ENCODE data around the gene TMEM14A. TPM values are rescaled to one million over a fixed set of nuclear protein-coding genes. Genes with fewer than 3 reads are reported as not detected.

TMEM14A gene, protein sequence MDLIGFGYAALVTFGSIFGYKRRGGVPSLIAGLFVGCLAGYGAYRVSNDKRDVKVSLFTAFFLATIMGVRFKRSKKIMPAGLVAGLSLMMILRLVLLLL
- 0.86 and 3.8 TPM in 2 replicates for total RNA-seq (2011; cell fraction: chromatin; rRNA removed; ENCODE audit: low replicate concordance)
- total RNA-seq (2011; cell fraction: nucleolus; rRNA removed): 2.8 and 2.9 TPM in 2 replicates
- 3.7 and 5.0 TPM in 2 replicates for total RNA-seq (2011; cell fraction: nucleoplasm; rRNA removed)
- total RNA-seq (2014; rRNA removed) (3.5 and 5.4 TPM in 2 replicates), total RNA-seq (2014; rRNA removed; fragmentation: Illumina TruSeq; extraction: Trizol) (9.5 and 10.2 TPM in 2 replicates), total RNA-seq (2015; rRNA removed; fragmentation: Illumina TruSeq; extraction: Trizol) (8.5 and 10.0 TPM in 2 replicates), total RNA-seq (2021) (7.4 and 8.1 TPM in 2 replicates), polyA plus RNA-seq (2011; rRNA removed) (6.1 and 10.7 TPM in 2 replicates), polyA plus RNA-seq (2014; fragmentation: Illumina TruSeq; extraction: Trizol) (6.1 and 6.9 TPM in 2 replicates), polyA plus RNA-seq (2014; fragmentation: Nextera tagmentation; extraction: Ambion mirVana) (10 to 100 TPM; 32.5 to 43.3 TPM), polyA plus RNA-seq (2014; rRNA removed) (6.2 and 8.0 TPM in 2 replicates), polyA minus RNA-seq (2011; rRNA and poly(A)+ RNA removed) (1.8 and 3.7 TPM in 2 replicates), Bru-seq, nascent RNA (percentile 53 among the genes with signal in this experiment), BruChase-seq, experiment 1, labeled RNA remaining after a 2-hour chase (percentile 52 among the genes with signal in this experiment), BruChase-seq, experiment 2, labeled RNA remaining after a 6-hour chase (percentile 54 among the genes with signal in this experiment)
- polyA plus RNA-seq (2011; cell fraction: cytosol; rRNA removed): 5.5 and 5.7 TPM in 2 replicates
- 1.1 and 2.0 TPM in 2 replicates for polyA plus RNA-seq (2011; cell fraction: nucleus; rRNA removed)
- 8.5 and 11.2 TPM in 2 replicates for polyA plus RNA-seq (2012)
- 1.4 and 3.5 TPM in 2 replicates for polyA minus RNA-seq (2011; cell fraction: cytosol; rRNA and poly(A)+ RNA removed)
- polyA minus RNA-seq (2011; cell fraction: nucleus; rRNA and poly(A)+ RNA removed): 0.67 and 1.1 TPM in 2 replicates
- long read RNA-seq, experiment 1, transcript TMEM14A-201 (5 exons, 992 nt): major isoform, 20 of 26 reads
- long read RNA-seq, experiment 1, partial matches to known transcripts: 4 of 26 reads
- long read RNA-seq, experiment 1, other reads (novel, unspliced or antisense): 2 of 26 reads
- long read RNA-seq, experiment 2, partial matches to known transcripts: 2 of 3 reads
- long read RNA-seq, experiment 2, other reads (novel, unspliced or antisense): 0 of 3 reads
- long read RNA-seq, experiment 3, transcript TMEM14A-201 (5 exons, 992 nt): major isoform, 8 of 10 reads
- long read RNA-seq, experiment 3, partial matches to known transcripts: 0 of 10 reads
- long read RNA-seq, experiment 3, other reads (novel, unspliced or antisense): 2 of 10 reads

DNA sequence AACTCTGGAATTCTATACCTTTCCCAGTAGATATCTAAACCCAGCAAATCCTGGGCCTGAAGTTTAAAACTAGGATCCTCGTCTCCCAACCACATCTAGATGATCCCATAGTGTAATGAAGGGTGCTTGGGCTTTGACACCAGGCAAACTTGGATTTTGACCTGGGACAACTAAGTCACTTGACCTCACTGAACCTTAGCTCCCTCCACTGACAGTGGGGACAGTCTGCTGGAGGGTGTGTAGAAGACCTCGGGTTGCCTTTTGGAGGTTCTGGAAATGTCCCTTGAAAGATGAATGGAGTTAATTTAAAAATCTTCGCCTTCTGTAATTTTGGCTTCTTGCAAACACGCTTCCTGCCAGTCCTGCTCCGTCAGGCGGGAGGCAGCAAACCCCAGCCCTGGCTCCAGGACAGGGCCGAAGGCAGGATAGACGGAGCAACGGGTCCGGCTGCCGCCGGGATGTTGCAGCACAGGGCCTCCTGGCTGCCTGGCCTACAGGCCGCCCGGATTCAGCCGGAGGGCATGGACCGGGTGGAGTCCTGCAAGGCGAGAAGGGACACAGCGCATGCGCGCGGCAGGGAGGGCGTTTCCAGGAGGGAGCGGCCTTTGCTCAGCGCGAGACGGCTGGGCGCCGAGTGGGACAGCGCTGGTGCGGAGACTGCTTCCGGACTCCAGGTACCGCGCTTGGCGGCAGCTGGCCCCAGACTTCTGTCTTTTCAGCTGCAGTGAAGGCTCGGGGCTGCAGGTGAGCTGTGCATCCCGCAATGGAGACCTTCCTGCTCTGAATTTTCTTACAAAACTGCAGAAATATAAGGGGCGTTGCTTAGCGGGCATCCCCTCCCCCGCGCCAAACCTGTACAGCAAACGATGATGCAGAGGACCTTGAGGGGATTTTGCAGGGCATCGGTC is at the start of gene TMEM14A:
Gene TMEM14A, plus strand, starts transcription at position 612 of the 908 bp plus-strand sequence. CDS start 5,990 bp downstream, outside the sequence.
- peak within 1 kb of the TSS; percentile 37 to 90 for H3K9ac ChIP-seq (ENCODE audit: insufficient read depth in 1 of 2, low read depth in 2 of 2, low read length in 2 of 2)
- H2AFZ ChIP-seq (ENCODE audit: low read depth, low read length): peak within 1 kb of the TSS; percentile 97
- peaks cover 14% of the 10 kb centered on the region; the same call in 2 of the 3 replicates for H3K36me3 ChIP-seq (ENCODE audit: control insufficient read depth, insufficient read depth, low read length)
- peak within 1 kb of the TSS; percentile 46 for H3K4me3 ChIP-seq
- peak within 1 kb of the TSS; percentile 74 for H3K4me2 ChIP-seq (ENCODE audit: insufficient read depth, low read length)
- no TSS peak for BruUV-seq (replicated peaks)
- WGBS (ENCODE audit: insufficient coverage, low coverage, missing lambda C conversion rate): 8% methylated on average over 32 of the region's 42 CpGs
- H3K9me3 ChIP-seq (replicated peaks; ENCODE audit: control insufficient read depth, insufficient read depth, low read depth, low read length): no peaks in the 10 kb centered on the region
- DNase-seq (ENCODE audit: extremely low read depth in 1 of 4, low spot score in 3 of 4) (peak; percentile 94 to 96 (median 96)), FAIRE-seq (peak; percentile 90), ATAC-seq (peak; percentile 99)
- intact Hi-C loops (cut with micrococcal nuclease) (no loop called here), in situ Hi-C loops (cut with MboI) (no loop called here)
- H3K27ac ChIP-seq (ENCODE audit: extremely low read depth, low read depth, low read length): no peak within 1 kb of the TSS; the same call in 2 of the 3 replicates
- no peaks in the 10 kb centered on the region for H4K20me1 ChIP-seq (replicated peaks; ENCODE audit: control insufficient read depth, insufficient read depth, low read length)
- H3K4me1 ChIP-seq (replicated peaks in 1 of 2; ENCODE audit: control insufficient read depth in 2 of 2, insufficient read depth in 2 of 2, low read length in 2 of 2): peaks cover 9 to 11% of the 10 kb centered on the region in 2 experiments; a peak in 3 of 5 replicates
- H3K27me3 ChIP-seq (ENCODE audit: control insufficient read depth in 2 of 2, insufficient read depth in 2 of 2, low read length in 2 of 2): no peaks in the 10 kb centered on the region
- no peaks in the 10 kb centered on the region for H3K9me1 ChIP-seq (ENCODE audit: control insufficient read depth, insufficient read depth, low read length)
- CTCF ChIA-PET (ENCODE audit: low intra/inter-chr PET ratio): no interaction called here
- POLR2A ChIA-PET: interaction anchor here (0.6 to 0.7 kb wide), 3 partner anchors 66 to 246 kb away, joined by 3 to 4 read pairs (median 3); no protein-coding TSS in a partner anchor
- H3K79me2 ChIP-seq (ENCODE audit: control insufficient read depth, insufficient read depth, low read length): peaks cover 2% of the 10 kb centered on the region; the same call in 2 of the 3 replicates
- TF ChIP-seq GABPB1 (CRISPR knock-in tag; IDR thresholded peaks at IDR 0.05) (peak; percentile 44; the same call in 1 of the 2 replicates), FOXM1 (IDR thresholded peaks at IDR 0.05; ENCODE audit: low read depth) (no peak), FOXM1 (CRISPR knock-in tag; IDR thresholded peaks at IDR 0.05; ENCODE audit: low read depth) (0 out of 2 replicates have a peak, but pooled peaks have one; percentile 41), ATF7 (IDR thresholded peaks at IDR 0.05) (peak; percentile 45; the same call in 1 of the 2 replicates), MCM7 (IDR thresholded peaks at IDR 0.05) (no peak)
- TF ChIP-seq, protein P1, sequence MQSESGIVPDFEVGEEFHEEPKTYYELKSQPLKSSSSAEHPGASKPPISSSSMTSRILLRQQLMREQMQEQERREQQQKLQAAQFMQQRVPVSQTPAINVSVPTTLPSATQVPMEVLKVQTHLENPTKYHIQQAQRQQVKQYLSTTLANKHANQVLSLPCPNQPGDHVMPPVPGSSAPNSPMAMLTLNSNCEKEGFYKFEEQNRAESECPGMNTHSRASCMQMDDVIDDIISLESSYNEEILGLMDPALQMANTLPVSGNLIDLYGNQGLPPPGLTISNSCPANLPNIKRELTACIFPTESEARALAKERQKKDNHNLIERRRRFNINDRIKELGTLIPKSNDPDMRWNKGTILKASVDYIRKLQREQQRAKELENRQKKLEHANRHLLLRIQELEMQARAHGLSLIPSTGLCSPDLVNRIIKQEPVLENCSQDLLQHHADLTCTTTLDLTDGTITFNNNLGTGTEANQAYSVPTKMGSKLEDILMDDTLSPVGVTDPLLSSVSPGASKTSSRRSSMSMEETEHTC (IDR thresholded peaks at IDR 0.05): no peak
- TF ChIP-seq, protein P2, sequence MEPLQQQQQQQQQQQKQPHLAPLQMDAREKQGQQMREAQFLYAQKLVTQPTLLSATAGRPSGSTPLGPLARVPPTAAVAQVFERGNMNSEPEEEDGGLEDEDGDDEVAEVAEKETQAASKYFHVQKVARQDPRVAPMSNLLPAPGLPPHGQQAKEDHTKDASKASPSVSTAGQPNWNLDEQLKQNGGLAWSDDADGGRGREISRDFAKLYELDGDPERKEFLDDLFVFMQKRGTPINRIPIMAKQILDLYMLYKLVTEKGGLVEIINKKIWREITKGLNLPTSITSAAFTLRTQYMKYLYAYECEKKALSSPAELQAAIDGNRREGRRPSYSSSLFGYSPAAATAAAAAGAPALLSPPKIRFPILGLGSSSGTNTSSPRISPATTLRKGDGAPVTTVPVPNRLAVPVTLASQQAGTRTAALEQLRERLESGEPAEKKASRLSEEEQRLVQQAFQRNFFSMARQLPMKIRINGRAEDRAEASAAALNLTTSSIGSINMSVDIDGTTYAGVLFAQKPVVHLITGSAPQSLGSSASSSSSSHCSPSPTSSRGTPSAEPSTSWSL (CRISPR knock-in tag; IDR thresholded peaks at IDR 0.05; ENCODE audit: borderline replicate concordance): no peak
- TF ChIP-seq, protein P3, sequence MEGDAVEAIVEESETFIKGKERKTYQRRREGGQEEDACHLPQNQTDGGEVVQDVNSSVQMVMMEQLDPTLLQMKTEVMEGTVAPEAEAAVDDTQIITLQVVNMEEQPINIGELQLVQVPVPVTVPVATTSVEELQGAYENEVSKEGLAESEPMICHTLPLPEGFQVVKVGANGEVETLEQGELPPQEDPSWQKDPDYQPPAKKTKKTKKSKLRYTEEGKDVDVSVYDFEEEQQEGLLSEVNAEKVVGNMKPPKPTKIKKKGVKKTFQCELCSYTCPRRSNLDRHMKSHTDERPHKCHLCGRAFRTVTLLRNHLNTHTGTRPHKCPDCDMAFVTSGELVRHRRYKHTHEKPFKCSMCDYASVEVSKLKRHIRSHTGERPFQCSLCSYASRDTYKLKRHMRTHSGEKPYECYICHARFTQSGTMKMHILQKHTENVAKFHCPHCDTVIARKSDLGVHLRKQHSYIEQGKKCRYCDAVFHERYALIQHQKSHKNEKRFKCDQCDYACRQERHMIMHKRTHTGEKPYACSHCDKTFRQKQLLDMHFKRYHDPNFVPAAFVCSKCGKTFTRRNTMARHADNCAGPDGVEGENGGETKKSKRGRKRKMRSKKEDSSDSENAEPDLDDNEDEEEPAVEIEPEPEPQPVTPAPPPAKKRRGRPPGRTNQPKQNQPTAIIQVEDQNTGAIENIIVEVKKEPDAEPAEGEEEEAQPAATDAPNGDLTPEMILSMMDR (IDR thresholded peaks at IDR 0.05 in 2 of 3, conservative IDR thresholded peaks at IDR 0.05 in 1 of 3; ENCODE audit: insufficient read depth in 2 of 3, low read depth in 1 of 3, low read length in 3 of 3): 0 out of 6 replicates have a peak, but pooled peaks of 1 of the 3 experiments have one; percentile 15
- TF ChIP-seq, protein P4, sequence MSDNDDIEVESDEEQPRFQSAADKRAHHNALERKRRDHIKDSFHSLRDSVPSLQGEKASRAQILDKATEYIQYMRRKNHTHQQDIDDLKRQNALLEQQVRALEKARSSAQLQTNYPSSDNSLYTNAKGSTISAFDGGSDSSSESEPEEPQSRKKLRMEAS (CRISPR knock-in tag; IDR thresholded peaks at IDR 0.05): peak; percentile 46; the same call in 1 of the 2 replicates

Measured in K562 (cell line).